ENCODE data around the gene PSMA8. TPM values are rescaled to one million over a fixed set of nuclear protein-coding genes. Genes with fewer than 3 reads are reported as not detected.

Gene PSMA8
- total RNA-seq, 1 experiment from 2014 or later: not detected

DNA sequence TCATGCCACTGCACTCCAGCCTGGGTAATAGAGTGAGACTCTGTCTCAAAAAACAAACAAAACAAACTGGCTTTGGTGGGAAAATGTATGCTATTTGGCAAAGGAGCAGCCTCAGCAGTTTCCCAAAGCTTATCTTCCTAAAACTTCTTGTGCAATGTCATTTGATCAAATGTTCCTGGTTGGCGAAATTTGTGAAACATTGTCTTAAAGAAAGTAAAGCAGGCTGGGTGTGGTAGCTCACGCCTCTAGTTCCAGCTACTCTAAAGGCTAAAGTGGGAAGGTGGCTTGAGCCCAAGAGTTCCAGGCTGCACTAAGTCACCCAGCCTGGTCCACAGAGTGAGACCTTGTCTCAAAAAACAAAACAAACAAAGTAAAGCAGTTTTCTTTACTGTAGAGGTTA, 75.3 kb downstream of the PSMA8 start:
- no peaks in the 10 kb centered on the region for H3K27me3 Mint-ChIP-seq (ENCODE audit: low read depth)
- no peak for TF ChIP-seq FOXK1 (CRISPR knock-in tag; IDR thresholded peaks at IDR 0.05)
- TF ChIP-seq, protein P1, sequence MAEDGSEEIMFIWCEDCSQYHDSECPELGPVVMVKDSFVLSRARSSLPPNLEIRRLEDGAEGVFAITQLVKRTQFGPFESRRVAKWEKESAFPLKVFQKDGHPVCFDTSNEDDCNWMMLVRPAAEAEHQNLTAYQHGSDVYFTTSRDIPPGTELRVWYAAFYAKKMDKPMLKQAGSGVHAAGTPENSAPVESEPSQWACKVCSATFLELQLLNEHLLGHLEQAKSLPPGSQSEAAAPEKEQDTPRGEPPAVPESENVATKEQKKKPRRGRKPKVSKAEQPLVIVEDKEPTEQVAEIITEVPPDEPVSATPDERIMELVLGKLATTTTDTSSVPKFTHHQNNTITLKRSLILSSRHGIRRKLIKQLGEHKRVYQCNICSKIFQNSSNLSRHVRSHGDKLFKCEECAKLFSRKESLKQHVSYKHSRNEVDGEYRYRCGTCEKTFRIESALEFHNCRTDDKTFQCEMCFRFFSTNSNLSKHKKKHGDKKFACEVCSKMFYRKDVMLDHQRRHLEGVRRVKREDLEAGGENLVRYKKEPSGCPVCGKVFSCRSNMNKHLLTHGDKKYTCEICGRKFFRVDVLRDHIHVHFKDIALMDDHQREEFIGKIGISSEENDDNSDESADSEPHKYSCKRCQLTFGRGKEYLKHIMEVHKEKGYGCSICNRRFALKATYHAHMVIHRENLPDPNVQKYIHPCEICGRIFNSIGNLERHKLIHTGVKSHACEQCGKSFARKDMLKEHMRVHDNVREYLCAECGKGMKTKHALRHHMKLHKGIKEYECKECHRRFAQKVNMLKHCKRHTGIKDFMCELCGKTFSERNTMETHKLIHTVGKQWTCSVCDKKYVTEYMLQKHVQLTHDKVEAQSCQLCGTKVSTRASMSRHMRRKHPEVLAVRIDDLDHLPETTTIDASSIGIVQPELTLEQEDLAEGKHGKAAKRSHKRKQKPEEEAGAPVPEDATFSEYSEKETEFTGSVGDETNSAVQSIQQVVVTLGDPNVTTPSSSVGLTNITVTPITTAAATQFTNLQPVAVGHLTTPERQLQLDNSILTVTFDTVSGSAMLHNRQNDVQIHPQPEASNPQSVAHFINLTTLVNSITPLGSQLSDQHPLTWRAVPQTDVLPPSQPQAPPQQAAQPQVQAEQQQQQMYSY (CRISPR knock-in tag; IDR thresholded peaks at IDR 0.05): no peak
- TF ChIP-seq KAT7 (CRISPR knock-in tag; IDR thresholded peaks at IDR 0.05; ENCODE audit: borderline replicate concordance): no peak
- TF ChIP-seq, protein P2, sequence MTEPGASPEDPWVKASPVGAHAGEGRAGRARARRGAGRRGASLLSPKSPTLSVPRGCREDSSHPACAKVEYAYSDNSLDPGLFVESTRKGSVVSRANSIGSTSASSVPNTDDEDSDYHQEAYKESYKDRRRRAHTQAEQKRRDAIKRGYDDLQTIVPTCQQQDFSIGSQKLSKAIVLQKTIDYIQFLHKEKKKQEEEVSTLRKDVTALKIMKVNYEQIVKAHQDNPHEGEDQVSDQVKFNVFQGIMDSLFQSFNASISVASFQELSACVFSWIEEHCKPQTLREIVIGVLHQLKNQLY (CRISPR knock-in tag; IDR thresholded peaks at IDR 0.05): no peak
- TF ChIP-seq ZNF121 (CRISPR knock-in tag; IDR thresholded peaks at IDR 0.05): no peak
- ChIA-PET POLR2A (no interaction called here), CTCF (no interaction called here)
- DNase-seq (ENCODE audit: low spot score): no peak
- H3K4me1 Mint-ChIP-seq: no peaks in the 10 kb centered on the region
- no peaks in the 10 kb centered on the region for H3K36me3 Mint-ChIP-seq
- no peaks in the 10 kb centered on the region for H3K9me3 Mint-ChIP-seq
- no peak overlapping the region for H3K27ac Mint-ChIP-seq
- ATAC-seq: no peak
- no peak overlapping the region for H3K4me3 Mint-ChIP-seq

DNA sequence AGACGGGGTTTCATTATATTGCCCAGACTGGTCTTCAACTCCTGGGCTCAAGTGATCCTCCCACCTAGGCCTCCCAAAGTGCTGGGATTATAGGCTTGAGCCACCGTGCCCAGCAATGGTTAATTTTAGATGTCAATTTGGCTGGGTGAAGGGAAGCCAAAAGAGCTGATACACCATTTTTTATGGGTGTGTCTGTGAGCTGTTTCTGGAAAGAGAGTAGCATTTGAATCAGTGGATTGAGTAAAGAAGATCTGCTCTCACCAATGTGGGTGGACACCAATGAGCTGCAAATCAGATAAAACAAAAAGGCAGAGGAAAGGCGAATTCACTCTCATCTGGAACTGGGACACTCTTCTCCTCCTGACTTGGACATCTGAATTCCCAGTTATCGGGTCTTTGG, 76.5 kb downstream of the PSMA8 start:
- TF ChIP-seq JAZF1 (CRISPR knock-in tag; IDR thresholded peaks at IDR 0.05): no peak
- TF ChIP-seq, protein P3, sequence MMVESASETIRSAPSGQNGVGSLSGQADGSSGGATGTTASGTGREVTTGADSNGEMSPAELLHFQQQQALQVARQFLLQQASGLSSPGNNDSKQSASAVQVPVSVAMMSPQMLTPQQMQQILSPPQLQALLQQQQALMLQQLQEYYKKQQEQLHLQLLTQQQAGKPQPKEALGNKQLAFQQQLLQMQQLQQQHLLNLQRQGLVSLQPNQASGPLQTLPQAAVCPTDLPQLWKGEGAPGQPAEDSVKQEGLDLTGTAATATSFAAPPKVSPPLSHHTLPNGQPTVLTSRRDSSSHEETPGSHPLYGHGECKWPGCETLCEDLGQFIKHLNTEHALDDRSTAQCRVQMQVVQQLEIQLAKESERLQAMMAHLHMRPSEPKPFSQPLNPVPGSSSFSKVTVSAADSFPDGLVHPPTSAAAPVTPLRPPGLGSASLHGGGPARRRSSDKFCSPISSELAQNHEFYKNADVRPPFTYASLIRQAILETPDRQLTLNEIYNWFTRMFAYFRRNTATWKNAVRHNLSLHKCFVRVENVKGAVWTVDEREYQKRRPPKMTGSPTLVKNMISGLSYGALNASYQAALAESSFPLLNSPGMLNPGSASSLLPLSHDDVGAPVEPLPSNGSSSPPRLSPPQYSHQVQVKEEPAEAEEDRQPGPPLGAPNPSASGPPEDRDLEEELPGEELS (CRISPR knock-in tag; IDR thresholded peaks at IDR 0.05): no peak
- no peak for TF ChIP-seq SOX15 (CRISPR knock-in tag; IDR thresholded peaks at IDR 0.05)
- no peak for TF ChIP-seq EMX1 (CRISPR knock-in tag; IDR thresholded peaks at IDR 0.05)
- TF ChIP-seq, protein P4, sequence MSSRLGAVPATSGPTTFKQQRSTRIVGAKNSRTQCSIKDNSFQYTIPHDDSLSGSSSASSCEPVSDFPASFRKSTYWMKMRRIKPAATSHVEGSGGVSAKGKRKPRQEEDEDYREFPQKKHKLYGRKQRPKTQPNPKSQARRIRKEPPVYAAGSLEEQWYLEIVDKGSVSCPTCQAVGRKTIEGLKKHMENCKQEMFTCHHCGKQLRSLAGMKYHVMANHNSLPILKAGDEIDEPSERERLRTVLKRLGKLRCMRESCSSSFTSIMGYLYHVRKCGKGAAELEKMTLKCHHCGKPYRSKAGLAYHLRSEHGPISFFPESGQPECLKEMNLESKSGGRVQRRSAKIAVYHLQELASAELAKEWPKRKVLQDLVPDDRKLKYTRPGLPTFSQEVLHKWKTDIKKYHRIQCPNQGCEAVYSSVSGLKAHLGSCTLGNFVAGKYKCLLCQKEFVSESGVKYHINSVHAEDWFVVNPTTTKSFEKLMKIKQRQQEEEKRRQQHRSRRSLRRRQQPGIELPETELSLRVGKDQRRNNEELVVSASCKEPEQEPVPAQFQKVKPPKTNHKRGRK (CRISPR knock-in tag; IDR thresholded peaks at IDR 0.05; ENCODE audit: borderline replicate concordance): no peak
- no peak for TF ChIP-seq NR1H2 (CRISPR knock-in tag; IDR thresholded peaks at IDR 0.05)
- no peak for TF ChIP-seq ZNF416 (CRISPR knock-in tag; IDR thresholded peaks at IDR 0.05)
- no peak for TF ChIP-seq ZNF396 (CRISPR knock-in tag; IDR thresholded peaks at IDR 0.05; ENCODE audit: borderline replicate concordance)
- TF ChIP-seq, protein P5, sequence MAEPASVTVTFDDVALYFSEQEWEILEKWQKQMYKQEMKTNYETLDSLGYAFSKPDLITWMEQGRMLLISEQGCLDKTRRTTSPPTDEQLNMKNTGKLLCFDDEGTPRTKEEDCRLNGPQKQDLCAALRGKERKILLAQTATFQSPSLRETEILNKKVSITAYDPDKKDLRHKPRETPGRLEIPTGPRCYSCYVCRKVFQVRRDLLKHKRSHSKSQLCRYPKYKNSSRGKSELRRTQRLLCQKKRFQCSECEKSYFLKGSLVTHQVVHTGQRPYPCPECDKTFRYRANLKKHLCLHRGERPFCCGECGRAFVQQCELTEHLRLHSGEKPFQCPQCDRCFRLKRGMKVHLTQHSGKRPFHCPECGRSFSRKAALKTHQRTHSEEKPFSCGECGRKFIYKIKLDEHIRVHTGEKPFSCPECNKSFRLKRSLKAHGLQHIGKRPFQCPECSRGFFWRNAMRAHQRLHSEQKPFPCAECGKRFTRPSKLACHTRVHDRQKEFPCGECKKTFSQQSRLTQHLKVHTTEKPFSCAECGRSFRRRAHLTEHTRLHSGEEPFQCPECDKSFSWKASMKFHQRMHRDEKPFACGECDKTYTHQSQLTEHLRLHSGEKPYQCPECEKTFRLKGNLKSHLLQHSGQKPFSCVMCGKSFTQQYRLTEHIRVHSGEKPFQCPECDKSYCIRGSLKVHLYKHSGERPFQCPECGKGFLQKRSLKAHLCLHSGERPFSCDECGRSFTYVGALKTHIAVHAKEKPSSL (CRISPR knock-in tag; conservative IDR thresholded peaks at IDR 0.05): no peak
- TF ChIP-seq, protein P6, sequence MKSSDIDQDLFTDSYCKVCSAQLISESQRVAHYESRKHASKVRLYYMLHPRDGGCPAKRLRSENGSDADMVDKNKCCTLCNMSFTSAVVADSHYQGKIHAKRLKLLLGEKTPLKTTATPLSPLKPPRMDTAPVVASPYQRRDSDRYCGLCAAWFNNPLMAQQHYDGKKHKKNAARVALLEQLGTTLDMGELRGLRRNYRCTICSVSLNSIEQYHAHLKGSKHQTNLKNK (CRISPR knock-in tag; IDR thresholded peaks at IDR 0.05): no peak
- no peak for TF ChIP-seq HMGA2 (CRISPR knock-in tag; IDR thresholded peaks at IDR 0.05)
- no peak for TF ChIP-seq CREB1 (CRISPR knock-in tag; IDR thresholded peaks at IDR 0.05)
- TF ChIP-seq GTF2I (CRISPR knock-in tag; conservative IDR thresholded peaks at IDR 0.05): no peak
- TF ChIP-seq NFATC4 (CRISPR knock-in tag; IDR thresholded peaks at IDR 0.05): no peak
- no peak for TF ChIP-seq RORB (CRISPR knock-in tag; IDR thresholded peaks at IDR 0.05)
- TF ChIP-seq, protein P7, sequence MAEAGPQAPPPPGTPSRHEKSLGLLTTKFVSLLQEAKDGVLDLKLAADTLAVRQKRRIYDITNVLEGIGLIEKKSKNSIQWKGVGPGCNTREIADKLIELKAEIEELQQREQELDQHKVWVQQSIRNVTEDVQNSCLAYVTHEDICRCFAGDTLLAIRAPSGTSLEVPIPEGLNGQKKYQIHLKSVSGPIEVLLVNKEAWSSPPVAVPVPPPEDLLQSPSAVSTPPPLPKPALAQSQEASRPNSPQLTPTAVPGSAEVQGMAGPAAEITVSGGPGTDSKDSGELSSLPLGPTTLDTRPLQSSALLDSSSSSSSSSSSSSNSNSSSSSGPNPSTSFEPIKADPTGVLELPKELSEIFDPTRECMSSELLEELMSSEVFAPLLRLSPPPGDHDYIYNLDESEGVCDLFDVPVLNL (CRISPR knock-in tag; IDR thresholded peaks at IDR 0.05; ENCODE audit: borderline replicate concordance, low read depth): no peak
- no peak overlapping the region for H3K27ac Mint-ChIP-seq
- no peaks in the 10 kb centered on the region for H3K4me1 Mint-ChIP-seq
- ChIA-PET CTCF (no interaction called here), POLR2A (no interaction called here)
- no peak for DNase-seq (ENCODE audit: low spot score)
- H3K4me3 Mint-ChIP-seq: no peak overlapping the region
- no peaks in the 10 kb centered on the region for H3K9me3 Mint-ChIP-seq
- no peak for ATAC-seq
- no peaks in the 10 kb centered on the region for H3K36me3 Mint-ChIP-seq
- H3K27me3 Mint-ChIP-seq (ENCODE audit: low read depth): no peaks in the 10 kb centered on the region
